Fibroblast of lung (primary cell): ENCODE results near the gene KLHL42. TPM values are rescaled to one million over a fixed set of nuclear protein-coding genes. Genes with fewer than 3 reads are reported as not detected.

Experiments used
- DNase-seq, 2 donors: peaks; one replicate each; pipeline versions ENCODE4 v3.0.0 to v3.0.0-alpha.2; 2010; ENCODE audit warnings: low read depth in 2 of 2
- H2AFZ ChIP-seq: 2 replicates; pipeline ENCODE4 v1.5.1; 2012; ENCODE audit warnings: low read length, control low read depth, inconsistent platforms
- H3K27ac ChIP-seq: 2 replicates; pipeline ENCODE4 v1.5.1; 2011; ENCODE audit warnings: low read length, control low read depth; ENCODE audit not compliant: insufficient read depth
- H3K27me3 ChIP-seq: 2 replicates; pipeline ENCODE4 v1.5.1; 2011; ENCODE audit warnings: mild to moderate bottlenecking, low read length; ENCODE audit not compliant: control insufficient read depth, insufficient read depth
- H3K36me3 ChIP-seq: 2 replicates; pipeline ENCODE4 v1.5.1; 2011; ENCODE audit warnings: low read length; ENCODE audit not compliant: control insufficient read depth, insufficient read depth
- H3K4me1 ChIP-seq: 2 replicates; pipeline ENCODE4 v1.5.1; 2011; ENCODE audit warnings: low read length; ENCODE audit not compliant: control insufficient read depth, insufficient read depth; ENCODE audit errors: extremely low read depth
- H3K4me2 ChIP-seq: 2 replicates; pipeline ENCODE4 v1.5.1; 2011; ENCODE audit warnings: low read length, control low read depth; ENCODE audit not compliant: insufficient read depth; ENCODE audit errors: extremely low read depth
- H3K4me3 ChIP-seq, 4 experiments: fragments of 200-600 bp in 1 of 4; sonication (generic) in 1 of 4; replicated peaks in 1 of 4; 2 replicates each; pipeline ENCODE4 v1.5.1; 2011 to 2016; ENCODE audit warnings: low read length in 4 of 4, low read depth in 3 of 4, mild to moderate bottlenecking in 3 of 4, control low read depth in 2 of 4, inconsistent platforms in 1 of 4, mixed read lengths in 1 of 4; ENCODE audit not compliant: insufficient read depth in 1 of 4; ENCODE audit errors: control extremely low read depth in 1 of 4
- H3K79me2 ChIP-seq: 2 replicates; pipeline ENCODE4 v1.5.1; 2012; ENCODE audit warnings: mild to moderate bottlenecking, low read length, inconsistent platforms; ENCODE audit not compliant: control insufficient read depth, insufficient read depth
- H3K9ac ChIP-seq: 2 replicates; pipeline ENCODE4 v1.5.1; 2011; ENCODE audit warnings: mild to moderate bottlenecking, low read length, control low read depth; ENCODE audit not compliant: insufficient read depth
- H3K9me3 ChIP-seq: 2 replicates; pipeline ENCODE4 v1.5.1; 2012; ENCODE audit warnings: low read depth, low read length; ENCODE audit not compliant: control insufficient read depth, insufficient read depth
- H4K20me1 ChIP-seq: 2 replicates; pipeline ENCODE4 v1.5.1; 2011; ENCODE audit warnings: low read length; ENCODE audit not compliant: control insufficient read depth, insufficient read depth; ENCODE audit errors: extremely low read depth
- CTCF ChIP-seq, 2 donors: IDR thresholded peaks in 1 of 2; conservative IDR thresholded peaks in 1 of 2; 1 replicate in 1 of 2; 2 replicates in 1 of 2; pipeline ENCODE4 v1.5.1; 2011 to 2012; ENCODE audit warnings: low read length in 2 of 2, control low read depth in 1 of 2, inconsistent platforms in 1 of 2, low read depth in 1 of 2, mild to moderate bottlenecking in 1 of 2
- EZH2 ChIP-seq: IDR thresholded peaks from 2 replicates; pipeline ENCODE4 v1.5.1; 2012; ENCODE audit warnings: low read length, control low read depth, mild to moderate bottlenecking; ENCODE audit errors: missing control alignments
- polyA plus RNA-seq, 2 donors: library from polyadenylated mRNA; depleted of rRNA in 1 of 2; stranded (reverse) in 1 of 2; unstranded in 1 of 2; fragments of >200 nt; gene quantifications; 2 replicates each; pipeline ENCODE4 v1.2.1, GENCODE V29; 2011 to 2012; ENCODE audit warnings: missing spikeins in 1 of 2
- total RNA-seq: library from RNA; depleted of rRNA; stranded (reverse); fragments of >200 nt; gene quantifications from 2 replicates; pipeline ENCODE4 v1.2.1, GENCODE V29; 2014

The KLHL42 gene
- total and polyA plus RNA-seq, 2 donors (not counting 1 experiment from before 2014, with no cell fraction given), result 16.6 to 25.3 TPM

- Histone ChIP-seq H3K4me2 (no peak overlapping the region), H3K27me3 (no peaks in the 10 kb centered on the region), H3K27ac (no peak overlapping the region), H3K4me1 (peaks cover 4% of the 10 kb centered on the region), H3K79me2 (peaks cover 57% of the 10 kb centered on the region), H3K4me3 (peak overlapping the region in 1 of 4 experiments; percentile 3), H3K36me3 (peaks cover 3% of the 10 kb centered on the region), H2AFZ (no peak overlapping the region), H3K9ac (no peak overlapping the region), H3K9me3 (no peaks in the 10 kb centered on the region), H4K20me1 (peaks cover 2% of the 10 kb centered on the region)
- TF ChIP-seq CTCF (conservative IDR thresholded peaks at IDR 0.05 in 1 of 2, IDR thresholded peaks at IDR 0.05 in 1 of 2; ENCODE audit: low read depth in 1 of 2, low read length in 2 of 2) (no peak), EZH2 (no peak)
- peak; percentile 71 to 78 for DNase-seq
Measured at GRCh38 chr12:27785882-27786570, 6.0 kb downstream of the KLHL42 start.

- peaks cover 4% of the 10 kb centered on the region for H3K4me1 ChIP-seq
- peak overlapping the region; percentile 11 for H3K4me2 ChIP-seq
- no peak overlapping the region for H2AFZ ChIP-seq
- H3K4me3 ChIP-seq, result no peak overlapping the region
- H4K20me1 ChIP-seq, result peaks cover 2% of the 10 kb centered on the region
- no peak for TF ChIP-seq CTCF (conservative IDR thresholded peaks at IDR 0.05 in 1 of 2, IDR thresholded peaks at IDR 0.05 in 1 of 2; ENCODE audit: low read depth in 1 of 2, low read length in 2 of 2)
- TF ChIP-seq EZH2, result no peak
- peak; percentile 39 to 78 for DNase-seq
- H3K9ac ChIP-seq, result no peak overlapping the region
- H3K27ac ChIP-seq, result no peak overlapping the region
- peaks cover 7% of the 10 kb centered on the region for H3K36me3 ChIP-seq
- H3K9me3 ChIP-seq, result no peaks in the 10 kb centered on the region
- H3K27me3 ChIP-seq, result no peaks in the 10 kb centered on the region
- H3K79me2 ChIP-seq, result peaks cover 46% of the 10 kb centered on the region
Measured at GRCh38 chr12:27787559-27787958, 7.5 kb downstream of the KLHL42 start.

- Histone ChIP-seq H3K4me1 (peaks cover 4% of the 10 kb centered on the region), H3K27me3 (no peaks in the 10 kb centered on the region), H3K9ac (no peak overlapping the region), H3K36me3 (peaks cover 13% of the 10 kb centered on the region), H2AFZ (no peak overlapping the region), H3K79me2 (peaks cover 29% of the 10 kb centered on the region), H3K9me3 (no peaks in the 10 kb centered on the region), H3K4me3 (no peak overlapping the region), H3K27ac (no peak overlapping the region), H3K4me2 (no peak overlapping the region), H4K20me1 (peaks cover 2% of the 10 kb centered on the region)
- no peak for DNase-seq
- TF ChIP-seq CTCF (conservative IDR thresholded peaks at IDR 0.05 in 1 of 2, IDR thresholded peaks at IDR 0.05 in 1 of 2; ENCODE audit: low read depth in 1 of 2, low read length in 2 of 2) (no peak), EZH2 (no peak)
Measured at GRCh38 chr12:27790179-27790578, 10.1 kb downstream of the KLHL42 start.
